ENCODE data around the gene GHITM.
"Not testable (repeated sequence)": the region's sequence is repeated elsewhere in the genome, so short reads cannot be mapped to it uniquely, and the experiment has no call there.

The GHITM gene

GRCh38 chr10:84148006-84148597, 8.8 kb downstream of the GHITM start:
- DNase-seq, result peak; percentile 35 to 51

GRCh38 chr10:84149854-84150253, 10.5 kb downstream of the GHITM start:
- no peak for DNase-seq

- no peak for DNase-seq
These were observed 13.5 kb downstream of the GHITM start for GRCh38 chr10:84152769-84153168.

GRCh38 chr10:84155521-84155920, 16.2 kb downstream of the GHITM start:
- no peak for DNase-seq

- DNase-seq, result no peak
These were observed 16.7 kb downstream of the GHITM start for GRCh38 chr10:84156009-84156408.

- peak; percentile 77 to 80 for DNase-seq
These were observed 17.5 kb downstream of the GHITM start for GRCh38 chr10:84156768-84157167.

GRCh38 chr10:84158061-84158460, 18.8 kb downstream of the GHITM start:
- no peak for DNase-seq

- DNase-seq, result peak; percentile 16 to 24
These were observed 19.2 kb downstream of the GHITM start for GRCh38 chr10:84158550-84158949.

- DNase-seq, result no peak
These were observed 19.9 kb downstream of the GHITM start for GRCh38 chr10:84159076-84159685.

- DNase-seq, result no peak
These were observed 21.5 kb downstream of the GHITM start for GRCh38 chr10:84160663-84161362.

- DNase-seq, result no peak
These were observed 24.7 kb downstream of the GHITM start for GRCh38 chr10:84163996-84164395.

- DNase-seq, result no peak
These were observed 25.1 kb downstream of the GHITM start for GRCh38 chr10:84164442-84164841.

GRCh38 chr10:84166620-84167288, 27.4 kb downstream of the GHITM start:
- DNase-seq, result peak; percentile 6 to 38

GRCh38 chr10:84167289-84167653, 28.0 kb downstream of the GHITM start:
- not testable (repeated sequence) for DNase-seq

- DNase-seq, result not testable (repeated sequence)
These were observed 29.1 kb downstream of the GHITM start for GRCh38 chr10:84168382-84168781.

- DNase-seq, result not testable (repeated sequence)
These were observed 31.9 kb downstream of the GHITM start for GRCh38 chr10:84171237-84171636.

GRCh38 chr10:84171700-84172466, 32.6 kb downstream of the GHITM start:
- not testable (repeated sequence) for DNase-seq

- no peak for DNase-seq
These were observed 33.4 kb downstream of the GHITM start for GRCh38 chr10:84172467-84173356.

GRCh38 chr10:84173501-84173929, 34.2 kb downstream of the GHITM start, which contains the start of gene GPR15LG:
GPR15LG (plus strand) TSS chr10:84173801; CDS start chr10:84173852, 51 bp downstream.
- DNase-seq, result no peak

- DNase-seq, result no peak
These were observed 36.1 kb downstream of the GHITM start for GRCh38 chr10:84175436-84175835.

- no peak for DNase-seq
These were observed 37.0 kb downstream of the GHITM start for GRCh38 chr10:84176351-84176750.
